ENCODE results near the gene SUSD5.

DNA sequence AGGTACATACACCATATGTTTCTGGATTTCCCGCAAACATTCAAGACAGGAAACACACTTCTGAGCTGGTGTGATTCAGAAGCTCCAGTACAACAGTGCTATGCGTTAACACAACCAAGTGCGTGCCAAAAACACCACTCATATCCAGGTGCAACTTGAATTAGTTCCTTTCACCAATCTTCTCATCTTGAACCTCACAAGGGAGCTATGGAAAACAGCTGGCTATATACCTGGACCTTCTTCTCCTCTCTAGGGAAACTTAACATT lies 31.3 kb downstream of the SUSD5 start:
- no peak for TF ChIP-seq POLR2AphosphoS5 (IDR thresholded peaks at IDR 0.05)
- no peak for TF ChIP-seq CTCF (IDR thresholded peaks at IDR 0.05)
